HG02610 (cell line): ENCODE results near the gene RYR1.
"Not testable (repeated sequence)": the region's sequence is repeated elsewhere in the genome, so short reads cannot be mapped to it uniquely, and the experiment has no call there.

ENCODE experiments used
- ATAC-seq: cut with Tn5 transposase; IDR thresholded peaks from one replicate; pipeline ENCODE4 v1.9.1; 2021; ENCODE audit warnings: mild to moderate bottlenecking, moderate library complexity; ENCODE audit not compliant: unreplicated experiment

RYR1 gene

GRCh38 chr19:38512277-38512676 lies 78.8 kb downstream of the RYR1 start:
- ATAC-seq, result no peak

GRCh38 chr19:38513156-38513555 lies 79.7 kb downstream of the RYR1 start:
- ATAC-seq, result not testable (repeated sequence)

- no peak for ATAC-seq
Measured at GRCh38 chr19:38513762-38514167, 80.3 kb downstream of the RYR1 start.

GRCh38 chr19:38514812-38515633 lies 81.5 kb downstream of the RYR1 start:
- no peak for ATAC-seq

GRCh38 chr19:38515896-38516295 lies 82.4 kb downstream of the RYR1 start:
- no peak for ATAC-seq

- ATAC-seq, result no peak
Measured at GRCh38 chr19:38516802-38517201, 83.3 kb downstream of the RYR1 start.

GRCh38 chr19:38517321-38517720 lies 83.8 kb downstream of the RYR1 start:
- ATAC-seq, result no peak

GRCh38 chr19:38517980-38518379 lies 84.5 kb downstream of the RYR1 start:
- not testable (repeated sequence) for ATAC-seq

GRCh38 chr19:38519168-38519567 lies 85.7 kb downstream of the RYR1 start:
- ATAC-seq, result no peak

GRCh38 chr19:38519988-38520387 lies 86.5 kb downstream of the RYR1 start:
- ATAC-seq, result no peak

- no peak for ATAC-seq
Measured at GRCh38 chr19:38522915-38523314, 89.4 kb downstream of the RYR1 start.

- no peak for ATAC-seq
Measured at GRCh38 chr19:38523319-38523718, 89.8 kb downstream of the RYR1 start.

GRCh38 chr19:38524369-38524768 lies 90.9 kb downstream of the RYR1 start:
- no peak for ATAC-seq

GRCh38 chr19:38524994-38525634 lies 91.6 kb downstream of the RYR1 start:
- no peak for ATAC-seq

GRCh38 chr19:38526430-38526829 lies 92.9 kb downstream of the RYR1 start:
- no peak for ATAC-seq

GRCh38 chr19:38527466-38528136 lies 94.1 kb downstream of the RYR1 start:
- no peak for ATAC-seq

- ATAC-seq, result no peak
Measured at GRCh38 chr19:38528213-38528755, 94.8 kb downstream of the RYR1 start.

GRCh38 chr19:38528931-38529330 lies 95.4 kb downstream of the RYR1 start:
- no peak for ATAC-seq

GRCh38 chr19:38531515-38531914 lies 98.0 kb downstream of the RYR1 start:
- no peak for ATAC-seq

GRCh38 chr19:38532939-38533338 lies 99.4 kb downstream of the RYR1 start:
- ATAC-seq, result no peak

GRCh38 chr19:38534574-38534973 lies 101.1 kb downstream of the RYR1 start:
- ATAC-seq, result no peak

- ATAC-seq, result no peak
Measured at GRCh38 chr19:38535212-38535611, 101.7 kb downstream of the RYR1 start.
